GM12878 (cell line): ENCODE data around the gene NAT10. TPM values are rescaled to one million over a fixed set of nuclear protein-coding genes. Genes with fewer than 3 reads are reported as not detected.

ENCODE experiments used
- ATAC-seq: fragments of 200-7000 bp; cut with Tn5 transposase; 3 replicates; pipeline ENCODE4 v1.9.1; 2020; ENCODE audit warnings: mild to moderate bottlenecking, moderate library complexity
- BruUV-seq: library from RNA; stranded (reverse); fragments of 400-500 nt; replicated peaks from 2 replicates; lab custom pipeline; 2021; lab: Mats Ljungman, UMichigan
- CTCF ChIA-PET: fragments of 300-600 bp; sonication (Branson Sonifier 250); formaldehyde crosslinking; extraction: SDS; loops from one replicate; lab custom pipeline; 2021; ENCODE audit warnings: inconsistent platforms; lab: Yijun Ruan, JAX
- POLR2A ChIA-PET: fragments of 350-600 bp; formaldehyde crosslinking; extraction: SDS; loops from one replicate; lab custom pipeline; 2021; ENCODE audit warnings: inconsistent platforms; lab: Charles Lee
- RAD21 ChIA-PET: fragments of 300-600 bp; sonication (Branson Sonifier 250); formaldehyde crosslinking; loops from one replicate; lab custom pipeline; 2023; ENCODE audit warnings: antibody characterized with exemption; ENCODE audit not compliant: unreplicated experiment; lab: Charles Lee
- SMC1A ChIA-PET: fragments of 300-600 bp; sonication (Branson Sonifier 250); formaldehyde crosslinking; loops from one replicate; lab custom pipeline; 2023; ENCODE audit not compliant: unreplicated experiment, uncharacterized antibody; lab: Charles Lee
- DNase-seq: peaks from one replicate; pipeline ENCODE4 v3.0.0-alpha.2; 2011; ENCODE audit warnings: low read depth, low spot score
- FAIRE-seq: peaks from 3 replicates; lab custom pipeline; 2011; peaks lifted over from hg19 to GRCh38; lab: Jason Lieb, UNC
- H2AFZ ChIP-seq: 2 replicates; pipeline ENCODE4 v1.6.0; 2011; ENCODE audit warnings: low read depth, low read length, control low read depth; ENCODE audit not compliant: control insufficient read depth
- H3K27ac ChIP-seq: 2 replicates; pipeline ENCODE4 v1.5.1; 2011; ENCODE audit warnings: control low read depth; ENCODE audit not compliant: control insufficient read depth, insufficient read depth
- H3K27me3 ChIP-seq, 2 experiments: replicated peaks in 1 of 2; 2 replicates each; pipeline versions ENCODE4 v1.6.0 to v1.6.1; 2011; ENCODE audit warnings: low read length in 1 of 2; ENCODE audit not compliant: control insufficient read depth in 2 of 2, insufficient read depth in 2 of 2
- H3K36me3 ChIP-seq, 2 experiments: 2 replicates each; pipeline ENCODE4 v1.5.1; 2011; ENCODE audit warnings: low read length in 1 of 2; ENCODE audit not compliant: control insufficient read depth in 2 of 2, insufficient read depth in 2 of 2
- H3K4me1 ChIP-seq: 2 replicates; pipeline ENCODE4 v1.6.1; 2011; ENCODE audit warnings: mild to moderate bottlenecking, low read length, moderate library complexity, mixed read lengths; ENCODE audit not compliant: control insufficient read depth, insufficient read depth
- H3K4me2 ChIP-seq: 2 replicates; pipeline ENCODE4 v1.6.0; 2011; ENCODE audit warnings: control low read depth; ENCODE audit not compliant: control insufficient read depth, insufficient read depth
- H3K4me3 ChIP-seq: fragments of 200-600 bp; sonication (generic); 2 replicates; pipeline ENCODE4 v1.5.1; 2016
- H3K79me2 ChIP-seq: 2 replicates; pipeline ENCODE4 v1.6.0; 2011; ENCODE audit warnings: low read length; ENCODE audit not compliant: control insufficient read depth, insufficient read depth
- H3K9ac ChIP-seq: 2 replicates; pipeline ENCODE4 v1.8.0; 2011; ENCODE audit warnings: low read length, control low read depth, mixed read lengths; ENCODE audit not compliant: control insufficient read depth, insufficient read depth
- H3K9me3 ChIP-seq: replicated peaks from 3 replicates; pipeline ENCODE4 v1.5.1; 2011; ENCODE audit warnings: mild to moderate bottlenecking, low read length; ENCODE audit not compliant: control insufficient read depth, insufficient read depth
- H4K20me1 ChIP-seq: 2 replicates; pipeline ENCODE4 v1.6.0; 2011; ENCODE audit not compliant: control insufficient read depth, insufficient read depth
- RAD21 ChIP-seq: IDR thresholded peaks from 2 replicates; pipeline ENCODE4 v1.6.1; 2011; ENCODE audit warnings: mild to moderate bottlenecking, low read depth, low read length, moderate library complexity; ENCODE audit not compliant: insufficient read depth
- TBL1XR1 ChIP-seq: IDR thresholded peaks from 2 replicates; pipeline ENCODE4 v1.6.1; 2012; ENCODE audit warnings: low read depth, low read length, improper control_type of control experiment
- WGBS: methylation state at CpG from one replicate; pipeline ENCODE4 v1.1.6; 2016; ENCODE audit warnings: low lambda C conversion rate; ENCODE audit not compliant: insufficient replicate concordance, insufficient coverage; ENCODE audit errors: missing lambda C conversion rate; 5-methylcytosine and 5-hydroxymethylcytosine counted together
- in situ Hi-C: fragments of 300-500 bp; cut with MboI; formaldehyde crosslinking; loops from 9 replicates; pipeline ENCODE4 v1.14.3; 2018; ENCODE audit warnings: mixed read lengths
- intact Hi-C: fragments of 100-400 bp; cut with micrococcal nuclease; formaldehyde crosslinking; loops from one replicate; pipeline ENCODE4 v1.14.2; 2022; ENCODE audit not compliant: unreplicated experiment
- polyA plus RNA-seq, 11 experiments: library from polyadenylated mRNA; depleted of rRNA in 4 of 11; unstranded in 6 of 11; stranded (reverse) in 5 of 11; fragments of >200 nt; fragmentation: Nextera tagmentation in 4 of 11; fragmentation: Illumina TruSeq in 1 of 11; extraction: Ambion mirVana in 4 of 11; extraction: Trizol in 1 of 11; gene quantifications; 1 replicate in 1 of 11; 2 replicates in 10 of 11; pipeline versions ENCODE4 v1.2.1 to v1.2.3, GENCODE V29; 2011 to 2016; ENCODE audit warnings: inconsistent platforms in 2 of 11, missing spikeins in 2 of 11, low read depth in 1 of 11
- total RNA-seq, 4 experiments: library from RNA; depleted of rRNA in 3 of 4; stranded (reverse); fragments of >200 nt in 3 of 4; fragmentation: Illumina TruSeq in 1 of 4; extraction: Trizol in 1 of 4; gene quantifications; 2 replicates each; pipeline versions ENCODE4 v1.2.1 to v1.2.3, GENCODE V29; 2013 to 2021
- TF ChIP-seq, protein P1 (sequence below), 3 experiments: IDR thresholded peaks in 2 of 3; conservative IDR thresholded peaks in 1 of 3; 2 replicates each; pipeline ENCODE4 v1.5.1; 2011; ENCODE audit warnings: low read depth in 3 of 3, low read length in 3 of 3, mild to moderate bottlenecking in 3 of 3, control low read depth in 2 of 3, moderate library complexity in 2 of 3, inconsistent platforms in 1 of 3, mixed read lengths in 1 of 3; ENCODE audit not compliant: control insufficient read depth in 2 of 3, insufficient read depth in 1 of 3; ENCODE audit errors: extremely low read depth in 1 of 3

Gene NAT10
- total and polyA plus RNA-seq, 10 of the 15 experiments (the other 5 are each of a cell fraction or from before 2014, with no cell fraction given): 45.1 to 95.5 (median 72.8) TPM

DNA sequence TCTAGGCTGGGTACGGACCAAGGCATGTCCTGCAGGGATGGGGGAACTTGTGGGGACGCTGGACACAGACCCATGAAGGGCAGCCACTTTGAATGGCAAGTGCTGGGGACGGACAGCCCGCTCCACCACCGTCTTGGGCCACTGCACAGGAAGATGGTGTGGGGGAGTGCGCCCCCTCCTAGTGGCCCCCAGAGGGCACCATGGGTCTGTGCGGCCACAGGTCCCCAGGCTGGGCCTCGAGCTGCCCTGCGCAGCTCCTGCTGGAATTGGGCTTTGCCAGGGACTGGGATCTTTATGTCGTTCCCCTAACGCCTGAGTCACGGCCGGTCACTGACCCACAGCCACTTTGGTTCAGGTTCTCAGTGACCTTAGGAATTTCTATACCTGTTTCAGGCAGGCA is 44.4 kb downstream of the NAT10 start:
- ATAC-seq (no peak), DNase-seq (no peak), FAIRE-seq (no peak)
- Histone ChIP-seq H3K4me1 (peaks cover 42% of the 10 kb centered on the region), H4K20me1 (no peaks in the 10 kb centered on the region), H3K27me3 (no peaks in the 10 kb centered on the region), H3K9ac (no peak overlapping the region), H3K27ac (no peak overlapping the region), H3K36me3 (peaks cover 25 to 32% of the 10 kb centered on the region in 2 experiments), H3K4me3 (no peak overlapping the region), H2AFZ (no peak overlapping the region), H3K4me2 (no peak overlapping the region), H3K79me2 (no peaks in the 10 kb centered on the region; the same call in 1 of the 2 replicates), H3K9me3 (no peaks in the 10 kb centered on the region)
- intact Hi-C loops (loop anchor here (5.0 kb wide), 1 partner anchor 147 kb away; no protein-coding TSS in a partner anchor), in situ Hi-C loops (loop anchor here (25.0 kb wide), 1 partner anchor 338 kb away; no protein-coding TSS in a partner anchor)
- TF ChIP-seq RAD21: 0 out of 2 replicates have a peak, but pooled peaks have one; percentile 24
- TF ChIP-seq TBL1XR1: no peak
- TF ChIP-seq, protein P1, sequence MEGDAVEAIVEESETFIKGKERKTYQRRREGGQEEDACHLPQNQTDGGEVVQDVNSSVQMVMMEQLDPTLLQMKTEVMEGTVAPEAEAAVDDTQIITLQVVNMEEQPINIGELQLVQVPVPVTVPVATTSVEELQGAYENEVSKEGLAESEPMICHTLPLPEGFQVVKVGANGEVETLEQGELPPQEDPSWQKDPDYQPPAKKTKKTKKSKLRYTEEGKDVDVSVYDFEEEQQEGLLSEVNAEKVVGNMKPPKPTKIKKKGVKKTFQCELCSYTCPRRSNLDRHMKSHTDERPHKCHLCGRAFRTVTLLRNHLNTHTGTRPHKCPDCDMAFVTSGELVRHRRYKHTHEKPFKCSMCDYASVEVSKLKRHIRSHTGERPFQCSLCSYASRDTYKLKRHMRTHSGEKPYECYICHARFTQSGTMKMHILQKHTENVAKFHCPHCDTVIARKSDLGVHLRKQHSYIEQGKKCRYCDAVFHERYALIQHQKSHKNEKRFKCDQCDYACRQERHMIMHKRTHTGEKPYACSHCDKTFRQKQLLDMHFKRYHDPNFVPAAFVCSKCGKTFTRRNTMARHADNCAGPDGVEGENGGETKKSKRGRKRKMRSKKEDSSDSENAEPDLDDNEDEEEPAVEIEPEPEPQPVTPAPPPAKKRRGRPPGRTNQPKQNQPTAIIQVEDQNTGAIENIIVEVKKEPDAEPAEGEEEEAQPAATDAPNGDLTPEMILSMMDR (IDR thresholded peaks at IDR 0.05 in 2 of 3, conservative IDR thresholded peaks at IDR 0.05 in 1 of 3; ENCODE audit: control insufficient read depth in 2 of 3, extremely low read depth in 1 of 3, insufficient read depth in 1 of 3, low read depth in 3 of 3, low read length in 3 of 3): peak in 2 of 3 experiments; percentile 25 to 27; a peak in 2 of 6 replicates
- no TSS peak for BruUV-seq
- WGBS: 82% methylated on average over 13 of the region's 13 CpGs
- RAD21 ChIA-PET: interaction anchor here (1.2 kb wide), 1 partner anchor 208 kb away, joined by 3 read pairs; the partner anchor contains the start of gene ABTB2
- CTCF ChIA-PET: interaction anchor here (1.2 to 1.6 kb wide), 2 partner anchors 8 to 20 kb away, joined by 4 to 5 read pairs; no protein-coding TSS in a partner anchor
- SMC1A ChIA-PET: no interaction called here
- POLR2A ChIA-PET: no interaction called here
